NCI-H2227 treated with DMSO at 0.1 percent for 48 hours (cell line): Measurements from ENCODE around the gene C17orf75.
"Not testable (repeated sequence)": the region's sequence is repeated elsewhere in the genome, so short reads cannot be mapped to it uniquely, and the experiment has no call there.

ENCODE experiments used
- DNase-seq: peaks from one replicate; lab custom pipeline; 2025; lab: John Stamatoyannopoulos, UW

Gene C17orf75, protein sequence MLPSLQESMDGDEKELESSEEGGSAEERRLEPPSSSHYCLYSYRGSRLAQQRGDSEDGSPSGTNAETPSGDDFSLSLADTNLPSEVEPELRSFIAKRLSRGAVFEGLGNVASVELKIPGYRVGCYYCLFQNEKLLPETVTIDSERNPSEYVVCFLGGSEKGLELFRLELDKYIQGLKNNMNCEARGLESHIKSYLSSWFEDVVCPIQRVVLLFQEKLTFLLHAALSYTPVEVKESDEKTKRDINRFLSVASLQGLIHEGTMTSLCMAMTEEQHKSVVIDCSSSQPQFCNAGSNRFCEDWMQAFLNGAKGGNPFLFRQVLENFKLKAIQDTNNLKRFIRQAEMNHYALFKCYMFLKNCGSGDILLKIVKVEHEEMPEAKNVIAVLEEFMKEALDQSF

GRCh38 chr17:32341857-32342602 lies at the start of gene C17orf75:
C17orf75 (minus strand) TSS chr17:32342173; CDS start chr17:32342139, 34 bp downstream.
- DNase-seq = peak; percentile 48

DNA sequence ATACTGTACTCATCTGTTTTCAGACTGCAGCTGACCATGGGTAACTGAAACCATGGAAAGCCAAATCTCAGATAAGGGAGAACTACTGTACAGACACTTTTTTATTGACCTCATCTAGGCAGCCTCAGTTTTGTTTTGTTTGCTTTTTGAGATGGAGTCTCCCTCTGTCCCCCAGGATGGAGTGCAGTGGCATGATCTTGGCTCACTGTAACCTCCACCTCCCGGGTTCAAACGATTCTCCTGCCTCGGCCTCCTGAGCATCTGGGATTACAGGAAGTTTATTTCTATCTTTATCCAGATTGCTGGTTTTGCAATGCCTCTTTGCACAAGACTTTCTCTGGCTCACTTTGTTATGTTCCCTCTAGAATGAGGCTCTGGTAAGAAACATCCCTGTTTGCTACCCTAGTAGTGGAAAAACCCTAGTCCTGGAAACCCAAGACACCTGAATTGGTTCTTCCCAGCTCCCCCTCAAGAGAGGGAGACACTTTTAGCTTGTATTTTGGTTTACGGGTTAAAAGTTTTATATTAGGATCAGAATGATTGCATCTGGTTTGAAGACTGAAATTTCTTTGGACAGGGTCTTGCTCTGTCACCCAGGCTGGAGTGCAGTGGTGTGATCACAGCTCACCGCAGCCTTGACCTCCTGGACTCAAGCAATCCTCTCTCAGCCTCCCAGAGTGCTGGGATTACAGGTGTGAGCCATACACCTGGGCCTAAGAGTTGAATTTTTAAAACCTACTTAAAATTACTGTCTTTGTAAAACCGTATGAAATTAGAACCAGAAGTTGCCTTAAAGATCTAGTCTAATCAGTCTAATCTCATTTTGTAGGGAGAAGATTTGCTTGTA lies 46.9 kb upstream of the C17orf75 start:
- no peak for DNase-seq

DNA sequence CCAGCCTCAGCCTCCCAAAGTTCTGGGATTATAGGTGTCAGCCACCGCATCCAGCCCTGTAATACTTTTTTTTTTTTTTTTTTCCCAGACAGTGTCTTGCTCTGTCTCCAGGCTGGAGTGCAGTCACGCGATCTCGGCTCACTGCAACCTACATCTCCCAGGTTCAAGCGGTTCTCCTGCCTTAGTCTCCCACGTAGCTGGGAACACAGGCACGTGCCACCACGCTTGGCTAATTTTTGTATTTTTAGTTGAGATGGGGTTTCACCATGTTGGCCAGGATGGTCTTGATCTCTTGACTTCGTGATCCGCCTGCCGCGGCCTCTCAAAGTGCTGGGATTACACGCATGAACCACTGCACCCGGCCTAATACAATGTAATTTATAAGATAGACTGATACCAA lies 46.2 kb upstream of the C17orf75 start:
- DNase-seq = not testable (repeated sequence)

- no peak for DNase-seq
These were observed 44.9 kb upstream of the C17orf75 start for GRCh38 chr17:32386844-32387243.

DNA sequence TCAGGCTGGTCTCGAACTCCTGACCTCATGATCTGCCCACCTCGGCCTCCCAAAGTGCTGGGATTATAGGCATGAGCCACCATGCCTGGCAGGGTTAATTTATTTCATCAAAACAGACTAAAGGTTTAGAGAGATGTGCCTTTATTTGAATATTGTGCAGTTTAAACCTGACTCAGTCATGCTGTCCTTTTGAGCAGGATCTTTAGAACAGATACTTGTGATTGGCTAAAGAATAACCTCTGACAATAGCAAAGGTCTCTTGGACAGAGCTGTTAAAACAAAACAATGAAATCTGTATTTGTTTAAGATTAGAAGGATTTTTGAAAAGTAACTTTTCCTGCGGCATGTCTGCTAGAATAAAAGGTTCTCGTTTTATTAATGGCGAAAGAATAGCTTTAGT lies 44.0 kb upstream of the C17orf75 start:
- DNase-seq = no peak

DNA sequence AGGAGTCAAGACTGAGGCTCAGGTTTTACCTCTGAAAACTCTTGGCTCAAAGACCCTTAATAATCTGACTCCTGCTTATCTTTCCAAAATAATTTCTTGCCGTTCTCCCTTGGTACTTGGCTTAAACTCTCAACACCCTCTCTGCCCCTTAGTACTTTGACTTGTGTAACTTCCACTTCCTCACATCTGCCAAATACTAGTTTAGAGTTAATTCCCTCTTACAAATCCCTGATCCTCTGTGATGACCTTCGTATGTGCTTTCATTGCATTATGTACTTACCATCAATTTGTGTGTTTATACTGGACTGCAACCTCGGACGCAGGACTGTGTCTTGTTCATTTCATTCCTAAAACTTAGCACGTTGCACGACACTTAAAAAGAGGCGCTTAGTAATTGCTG lies 43.1 kb upstream of the C17orf75 start:
- no peak for DNase-seq

DNA sequence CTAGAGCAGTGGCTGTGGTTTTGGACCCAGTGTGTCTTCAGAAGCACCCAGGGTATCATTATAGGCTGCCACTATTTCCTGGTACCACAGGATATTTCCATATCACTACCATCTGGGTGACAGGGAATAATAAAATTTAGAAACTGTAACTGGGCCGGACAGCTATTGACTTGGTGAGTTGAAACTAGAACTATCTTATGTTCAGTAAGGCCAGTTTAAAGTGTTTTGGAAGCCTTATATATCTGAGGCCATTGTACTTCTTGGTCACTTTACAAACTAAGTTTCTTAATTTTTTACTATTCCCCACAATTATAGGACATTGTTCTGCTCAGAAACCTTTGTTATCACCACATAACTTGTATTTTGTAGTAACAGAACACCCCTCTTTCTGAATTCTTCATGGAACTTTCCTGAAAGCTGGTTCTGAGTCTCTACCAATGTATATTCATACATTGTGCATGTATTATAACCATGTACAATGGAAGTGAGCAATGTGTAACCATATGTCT lies 42.0 kb upstream of the C17orf75 start:
- DNase-seq = no peak

- DNase-seq = no peak
These were observed 40.7 kb upstream of the C17orf75 start for GRCh38 chr17:32382526-32383223.

- no peak for DNase-seq
These were observed 28.5 kb upstream of the C17orf75 start for GRCh38 chr17:32370426-32370825.

DNA sequence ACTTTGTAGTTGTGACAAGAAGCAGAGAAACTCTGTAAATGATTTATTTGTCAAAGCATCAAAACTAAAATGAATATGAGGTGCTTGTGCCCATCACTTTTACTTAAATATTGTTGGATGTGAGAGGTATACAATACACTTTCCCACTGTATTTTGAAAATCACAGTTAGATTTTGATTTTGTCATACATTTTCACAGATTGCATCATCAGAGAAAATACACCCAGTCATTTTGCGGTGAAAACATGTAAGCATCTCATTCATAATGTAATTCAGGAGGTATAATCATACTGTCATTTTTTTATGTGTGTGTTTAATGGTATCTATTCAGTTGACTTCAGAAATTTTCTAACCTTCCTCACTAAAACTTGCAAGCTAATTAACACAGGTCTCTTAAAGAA lies 19.3 kb upstream of the C17orf75 start:
- DNase-seq = no peak

DNA sequence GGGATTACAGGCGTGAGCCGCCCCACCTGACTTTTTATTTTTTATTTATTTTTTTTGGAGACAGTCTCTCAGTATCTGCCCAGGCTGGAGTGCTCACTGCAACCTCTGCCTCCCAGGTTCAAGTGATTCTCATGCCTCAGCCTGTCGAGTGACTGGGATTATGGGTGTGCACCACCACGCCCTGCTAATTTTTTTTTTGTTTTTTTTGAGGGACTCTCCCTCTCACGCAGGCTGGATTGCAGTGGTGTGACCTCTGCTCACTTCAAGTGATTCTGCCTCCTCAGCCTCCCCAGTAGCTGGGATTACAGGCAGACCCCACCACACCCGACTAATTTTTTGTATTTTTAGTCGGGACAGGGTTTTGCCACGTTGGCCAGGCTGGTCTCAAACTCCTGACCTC lies 15.6 kb upstream of the C17orf75 start:
- no peak for DNase-seq

DNA sequence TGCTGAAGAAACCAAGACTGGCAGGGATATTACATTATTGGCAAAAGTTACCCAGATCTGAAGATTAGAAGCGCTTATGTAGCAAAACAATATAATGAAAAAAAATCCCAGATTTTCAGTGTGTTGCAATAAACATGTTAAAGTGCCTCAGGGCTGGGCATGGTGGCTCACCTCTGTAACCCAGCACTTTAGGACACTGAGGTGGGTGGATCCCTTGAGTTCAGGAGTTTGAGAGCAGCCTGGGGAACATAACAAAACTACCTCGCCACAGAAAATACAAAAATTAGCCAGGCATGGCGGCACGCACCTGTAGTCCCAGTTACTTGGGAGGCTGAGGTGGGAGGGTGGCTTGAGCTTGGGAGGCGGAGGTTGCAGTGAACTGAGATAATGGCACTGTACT lies 14.8 kb upstream of the C17orf75 start:
- no peak for DNase-seq

DNA sequence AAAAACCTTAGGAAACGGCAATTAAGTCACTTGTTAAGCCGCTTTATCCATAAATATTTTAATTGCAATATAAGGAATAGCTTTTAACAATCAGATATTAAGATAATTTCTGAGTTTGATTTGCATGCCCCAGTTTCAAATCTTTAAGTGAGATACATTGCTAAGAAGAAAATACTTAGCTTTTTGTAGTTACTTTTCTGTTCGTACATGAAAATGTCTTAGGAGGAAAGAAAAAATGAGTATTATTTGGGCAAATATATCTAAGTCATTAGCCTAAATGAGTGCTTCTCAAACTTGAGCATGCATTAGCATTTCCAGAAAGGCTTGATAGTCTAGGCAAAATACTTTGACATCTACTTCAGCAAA lies 14.4 kb upstream of the C17orf75 start:
- DNase-seq = no peak

- no peak for DNase-seq
These were observed 13.8 kb upstream of the C17orf75 start for GRCh38 chr17:32355649-32356377.

DNA sequence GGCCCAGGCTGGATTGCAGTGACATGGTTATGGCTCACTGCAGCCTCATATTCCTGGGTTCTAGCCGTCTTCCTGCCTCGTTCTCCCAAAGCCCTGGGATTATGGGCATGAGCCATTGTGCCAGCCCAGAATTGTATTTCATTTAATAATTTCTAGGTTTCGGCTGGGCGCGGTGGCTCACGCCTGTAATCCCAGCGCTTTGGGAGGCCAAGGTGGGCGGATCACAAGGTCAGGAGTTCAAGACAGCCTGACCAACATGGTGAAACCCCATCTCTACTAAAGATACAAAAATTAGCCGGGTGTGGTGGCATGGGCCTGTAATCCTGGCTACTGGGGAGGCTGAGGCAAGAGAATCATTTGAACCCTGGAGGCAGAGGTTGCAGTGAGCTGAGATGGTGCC lies 10.8 kb upstream of the C17orf75 start:
- DNase-seq = not testable (repeated sequence)

- DNase-seq = no peak
These were observed 8.9 kb upstream of the C17orf75 start for GRCh38 chr17:32350666-32351418.

- peak; percentile 87 for DNase-seq
These were observed 8.1 kb upstream of the C17orf75 start, which contains the start of gene ZNF207 for GRCh38 chr17:32349854-32350665. ZNF207 (plus strand) TSS chr17:32350157; CDS start chr17:32350286, 129 bp downstream.

DNA sequence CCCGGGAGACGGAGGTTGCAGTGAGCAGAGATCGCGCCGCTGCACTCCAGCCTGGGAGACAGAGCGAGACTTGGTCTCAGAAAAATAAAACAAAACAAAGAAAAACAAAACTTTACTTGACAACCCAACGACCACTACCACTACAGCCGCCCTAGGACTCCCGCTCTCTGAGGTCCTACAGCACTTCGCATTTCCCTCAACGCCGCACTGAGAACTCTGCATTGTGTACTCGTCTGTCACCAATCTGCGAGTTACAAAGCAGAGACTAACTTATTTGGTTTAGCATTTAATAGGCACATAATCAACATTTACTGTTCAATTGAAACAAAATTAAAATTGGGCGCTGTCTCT lies 7.5 kb upstream of the C17orf75 start:
- no peak for DNase-seq

DNA sequence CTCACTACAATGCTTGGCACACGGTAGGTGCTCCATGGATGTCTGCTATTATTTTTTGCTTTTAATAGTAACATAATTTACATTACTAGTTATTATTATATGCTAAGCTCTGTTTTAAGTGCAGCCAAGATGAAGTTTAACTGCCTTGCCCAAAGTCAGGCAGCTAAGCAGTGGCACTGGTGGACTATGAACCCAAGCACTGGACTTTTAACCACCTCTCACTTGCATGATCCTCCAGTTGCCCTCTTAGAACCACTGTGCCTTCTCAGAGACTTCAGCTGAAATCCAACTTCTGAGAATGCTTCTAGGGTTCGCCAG lies 6.5 kb upstream of the C17orf75 start:
- DNase-seq = no peak
